ENCODE measurements around the gene IL19. TPM values are rescaled to one million over a fixed set of nuclear protein-coding genes. Genes with fewer than 3 reads are reported as not detected.

Gene IL19
- total and polyA plus RNA-seq, 8 donors: 3.1 to 25.9 TPM; not detected in 6

DNA sequence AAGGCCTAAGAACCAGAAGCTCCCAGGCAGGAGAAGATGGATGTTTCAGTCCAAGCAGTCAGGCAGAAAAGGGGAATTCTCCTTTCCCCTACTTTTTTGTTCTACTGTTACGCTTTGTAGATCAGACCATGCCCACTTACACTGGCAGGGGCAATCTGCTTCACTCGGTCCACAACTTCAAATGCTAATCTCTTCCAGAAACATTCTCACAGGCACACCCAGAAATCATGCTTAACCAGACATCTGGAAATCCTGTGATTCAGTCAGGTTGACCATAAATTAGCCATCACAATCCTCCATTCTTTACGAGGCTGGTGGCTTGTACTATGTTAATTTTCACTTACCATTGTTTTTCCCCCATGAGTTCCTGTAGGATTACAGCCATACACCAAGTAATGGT, 25.5 kb downstream of the IL19 start:
- intact Hi-C loops (cut with DNase I; ENCODE audit: low total_unique reads): no loop called here
- H3K27me3 ChIP-seq: peaks cover 0 to 18% (median 0%) of the 10 kb centered on the region in 3 donors
- no peak for DNase-seq
- WGBS, 5 donors: 80 to 91% (median 86%) methylated on average over 3 of the region's 3 CpGs
- H3K27ac ChIP-seq: no peak overlapping the region
- H3K4me3 ChIP-seq: no peak overlapping the region
- no peaks in the 10 kb centered on the region for H3K36me3 ChIP-seq
- peaks cover 0 to 5% (median 0%) of the 10 kb centered on the region in 4 donors for H3K4me1 ChIP-seq
- H3K9me3 ChIP-seq: no peaks in the 10 kb centered on the region
- TF ChIP-seq, protein P1, sequence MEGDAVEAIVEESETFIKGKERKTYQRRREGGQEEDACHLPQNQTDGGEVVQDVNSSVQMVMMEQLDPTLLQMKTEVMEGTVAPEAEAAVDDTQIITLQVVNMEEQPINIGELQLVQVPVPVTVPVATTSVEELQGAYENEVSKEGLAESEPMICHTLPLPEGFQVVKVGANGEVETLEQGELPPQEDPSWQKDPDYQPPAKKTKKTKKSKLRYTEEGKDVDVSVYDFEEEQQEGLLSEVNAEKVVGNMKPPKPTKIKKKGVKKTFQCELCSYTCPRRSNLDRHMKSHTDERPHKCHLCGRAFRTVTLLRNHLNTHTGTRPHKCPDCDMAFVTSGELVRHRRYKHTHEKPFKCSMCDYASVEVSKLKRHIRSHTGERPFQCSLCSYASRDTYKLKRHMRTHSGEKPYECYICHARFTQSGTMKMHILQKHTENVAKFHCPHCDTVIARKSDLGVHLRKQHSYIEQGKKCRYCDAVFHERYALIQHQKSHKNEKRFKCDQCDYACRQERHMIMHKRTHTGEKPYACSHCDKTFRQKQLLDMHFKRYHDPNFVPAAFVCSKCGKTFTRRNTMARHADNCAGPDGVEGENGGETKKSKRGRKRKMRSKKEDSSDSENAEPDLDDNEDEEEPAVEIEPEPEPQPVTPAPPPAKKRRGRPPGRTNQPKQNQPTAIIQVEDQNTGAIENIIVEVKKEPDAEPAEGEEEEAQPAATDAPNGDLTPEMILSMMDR (IDR thresholded peaks at IDR 0.05): no peak
- TF ChIP-seq POLR2AphosphoS5 (IDR thresholded peaks at IDR 0.05): no peak
- no peak for TF ChIP-seq EP300 (IDR thresholded peaks at IDR 0.05)
- TF ChIP-seq POLR2A (IDR thresholded peaks at IDR 0.05): no peak

DNA sequence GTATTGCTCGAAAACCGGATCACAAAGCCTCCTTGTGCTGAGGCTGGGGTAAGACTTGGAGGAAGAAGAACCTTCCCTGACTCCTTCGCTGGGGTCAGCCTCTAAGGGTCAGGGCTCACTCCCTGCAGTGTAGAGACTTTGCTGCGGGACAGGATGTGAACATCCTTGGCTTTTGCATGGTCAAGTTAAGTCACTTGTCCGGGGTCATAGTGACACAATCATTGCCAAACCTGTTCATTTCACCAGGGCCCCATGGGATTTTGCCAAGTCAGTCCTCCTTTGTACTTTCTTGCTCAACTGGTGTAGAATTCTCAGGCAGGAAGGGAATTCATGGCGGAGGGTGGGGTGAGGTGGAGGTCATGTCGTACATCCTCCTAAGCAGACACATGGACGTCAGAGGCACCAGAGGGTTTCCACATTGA, 26.4 kb downstream of the IL19 start:
- no peak overlapping the region for H3K4me3 ChIP-seq
- no peaks in the 10 kb centered on the region for H3K36me3 ChIP-seq
- H3K9me3 ChIP-seq: no peaks in the 10 kb centered on the region
- TF ChIP-seq, protein P1 (IDR thresholded peaks at IDR 0.05): no peak
- TF ChIP-seq POLR2AphosphoS5 (IDR thresholded peaks at IDR 0.05) (no peak), EP300 (IDR thresholded peaks at IDR 0.05) (no peak), POLR2A (IDR thresholded peaks at IDR 0.05) (no peak)
- peaks cover 0 to 18% (median 0%) of the 10 kb centered on the region in 3 donors for H3K27me3 ChIP-seq
- H3K27ac ChIP-seq: no peak overlapping the region
- H3K4me1 ChIP-seq: peaks cover 0 to 5% (median 0%) of the 10 kb centered on the region in 4 donors
- DNase-seq: no peak
- intact Hi-C loops (cut with DNase I; ENCODE audit: low total_unique reads): no loop called here
- WGBS, 5 donors: 82 to 92% (median 84%) methylated on average over 8 of the region's 8 CpGs

DNA sequence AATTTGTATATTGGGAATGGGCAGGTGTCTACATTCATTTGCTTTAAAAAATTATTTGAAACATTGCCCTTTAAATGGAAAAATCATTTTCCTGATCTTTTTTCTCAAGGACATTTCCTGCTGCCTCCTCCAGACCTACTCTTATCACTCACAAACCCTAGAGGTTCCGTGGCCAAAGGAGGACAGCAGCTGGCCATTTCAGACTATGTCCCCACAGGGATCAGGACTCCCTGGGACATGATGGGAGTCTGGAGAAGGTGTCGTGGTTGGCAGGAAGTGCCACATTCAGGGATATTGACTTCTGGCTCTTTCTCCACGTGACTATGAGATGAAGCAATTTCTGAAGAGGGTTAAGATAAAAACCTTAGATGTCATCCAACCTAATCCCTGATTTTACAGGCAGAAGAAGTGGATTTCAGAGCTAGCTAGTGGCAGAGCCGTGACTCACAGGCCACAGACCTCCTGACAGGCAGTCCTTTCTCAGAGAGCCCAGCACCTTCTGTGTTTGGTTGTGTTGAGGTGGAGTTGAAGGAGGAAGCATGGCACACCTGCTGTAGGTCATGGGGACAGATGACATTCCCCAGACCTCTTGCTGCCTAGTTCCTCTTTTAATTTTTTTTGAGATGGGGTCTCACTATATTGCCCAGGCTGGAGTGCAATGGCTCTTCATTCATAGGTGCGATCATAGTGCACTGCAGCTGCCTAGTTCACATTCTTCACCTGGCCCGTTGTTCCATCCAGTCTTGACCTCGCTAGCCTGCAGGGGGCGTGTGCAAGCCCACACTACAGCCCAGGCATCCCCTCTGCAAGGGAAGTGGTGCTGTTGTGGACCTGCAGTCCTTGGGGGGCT, 27.2 kb downstream of the IL19 start:
- peaks cover 0 to 18% (median 0%) of the 10 kb centered on the region in 3 donors for H3K27me3 ChIP-seq
- no peaks in the 10 kb centered on the region for H3K36me3 ChIP-seq
- intact Hi-C loops (cut with DNase I; ENCODE audit: low total_unique reads): no loop called here
- DNase-seq: peak in 1 of 2 donors; percentile 46
- no peaks in the 10 kb centered on the region for H3K9me3 ChIP-seq
- H3K4me1 ChIP-seq: peaks cover 0 to 5% (median 0%) of the 10 kb centered on the region in 4 donors
- H3K4me3 ChIP-seq: no peak overlapping the region
- TF ChIP-seq POLR2A (IDR thresholded peaks at IDR 0.05) (no peak), EP300 (IDR thresholded peaks at IDR 0.05) (no peak), POLR2AphosphoS5 (IDR thresholded peaks at IDR 0.05) (no peak)
- TF ChIP-seq, protein P1 (IDR thresholded peaks at IDR 0.05): peak in 4 of 7 experiments; percentile 14 to 26 (median 18)
- 44 to 50% (median 49%) methylated on average over 7 to 8 of the region's 8 CpGs for WGBS, 5 donors
- H3K27ac ChIP-seq: no peak overlapping the region

DNA sequence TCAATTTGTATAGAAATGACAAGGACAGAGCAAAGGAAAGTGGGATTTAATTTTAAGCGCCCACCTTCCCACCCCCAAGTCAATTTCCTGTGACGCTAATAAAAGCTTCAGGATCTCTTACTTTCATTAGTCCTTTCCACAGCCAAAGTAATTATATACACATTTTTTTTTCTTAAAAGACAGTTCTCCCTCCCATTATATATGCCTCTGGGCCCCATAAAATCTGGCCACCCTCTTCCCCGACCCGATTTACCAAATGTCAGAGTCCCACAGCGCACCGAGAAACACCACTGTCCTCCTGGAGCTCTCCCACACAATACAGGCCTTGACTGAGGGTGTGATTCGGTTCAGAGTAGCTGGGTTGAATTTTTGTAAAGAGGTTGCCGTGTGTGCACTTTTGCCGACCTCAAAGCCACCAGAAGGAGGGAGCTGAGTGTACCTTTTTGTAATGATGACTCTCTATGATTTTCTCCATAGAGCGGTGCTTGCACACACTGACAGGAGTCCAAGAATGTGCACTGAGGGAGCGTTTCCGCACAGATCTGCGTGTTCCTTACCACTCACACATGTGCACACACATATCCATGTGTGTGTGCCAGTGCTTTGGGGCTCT, 27.9 kb downstream of the IL19 start:
- Histone ChIP-seq H3K4me1 (peaks cover 0 to 5% (median 0%) of the 10 kb centered on the region in 4 donors), H3K27ac (no peak overlapping the region), H3K9me3 (no peaks in the 10 kb centered on the region), H3K27me3 (peaks cover 0 to 18% (median 0%) of the 10 kb centered on the region in 3 donors), H3K4me3 (no peak overlapping the region), H3K36me3 (no peaks in the 10 kb centered on the region)
- WGBS, 5 donors: 68 to 84% (median 79%) methylated on average over 13 of the region's 13 CpGs
- TF ChIP-seq, protein P1 (IDR thresholded peaks at IDR 0.05): no peak
- no peak for TF ChIP-seq POLR2A (IDR thresholded peaks at IDR 0.05)
- TF ChIP-seq EP300 (IDR thresholded peaks at IDR 0.05): no peak
- TF ChIP-seq POLR2AphosphoS5 (IDR thresholded peaks at IDR 0.05): no peak
- intact Hi-C loops (cut with DNase I; ENCODE audit: low total_unique reads): no loop called here
- DNase-seq: no peak

Measured in stomach (tissue), 9 donors.